ENCODE data around the gene SOD3. TPM values are rescaled to one million over a fixed set of nuclear protein-coding genes. Genes with fewer than 3 reads are reported as not detected.

SOD3 gene
- total and polyA plus RNA-seq, 2 of the 8 experiments (the other 6 are each of a cell fraction or from before 2014, with no cell fraction given) = 4.9 TPM

DNA sequence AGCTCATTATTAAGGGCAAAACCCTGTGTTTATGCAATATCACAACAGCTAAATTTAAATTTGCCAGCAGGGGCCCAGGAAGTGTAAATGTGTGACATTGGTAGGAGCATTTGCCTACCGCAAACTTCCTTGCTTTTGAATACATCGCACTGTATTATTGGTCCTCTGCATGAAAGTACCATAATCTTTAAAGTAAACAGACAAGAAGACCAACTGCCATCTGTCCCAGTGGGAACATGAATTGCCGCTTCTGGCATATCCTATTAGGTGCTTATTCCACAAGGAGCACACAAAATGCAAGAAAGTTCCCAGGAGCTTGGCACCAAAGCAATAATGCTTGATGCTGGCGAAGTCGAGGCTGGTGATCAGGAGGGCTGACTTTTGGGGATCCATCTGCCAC lies 51.3 kb downstream of the SOD3 start:
- Histone ChIP-seq H2BK15ac (ENCODE audit: low read length) (no peak overlapping the region), H3K56ac (replicated peaks; ENCODE audit: insufficient read length, low read depth, low read length) (no peak overlapping the region)
- TF ChIP-seq RBBP5 (IDR thresholded peaks at IDR 0.05; ENCODE audit: borderline replicate concordance, low read depth, low read length) (no peak), POLR2AphosphoS5 (IDR thresholded peaks at IDR 0.05; ENCODE audit: low read depth, low read length) (no peak), FOSL1 (IDR thresholded peaks at IDR 0.05; ENCODE audit: insufficient read depth, low read depth, low read length) (no peak), CHD2 (IDR thresholded peaks at IDR 0.05; ENCODE audit: low read length) (no peak), ASH2L (IDR thresholded peaks at IDR 0.05; ENCODE audit: low read length) (no peak), HDAC6 (IDR thresholded peaks at IDR 0.05; ENCODE audit: low read depth, low read length) (no peak), CBX5 (IDR thresholded peaks at IDR 0.05; ENCODE audit: low read depth, low read length) (no peak), HDAC2 (IDR thresholded peaks at IDR 0.05; ENCODE audit: borderline replicate concordance in 1 of 2, low read depth in 2 of 2, low read length in 2 of 2) (no peak), SIRT6 (IDR thresholded peaks at IDR 0.05; ENCODE audit: low read length) (no peak), TEAD4 (IDR thresholded peaks at IDR 0.05; ENCODE audit: low read depth, low read length) (no peak), RXRA (IDR thresholded peaks at IDR 0.05; ENCODE audit: insufficient read depth, low read depth, low read length) (no peak), YY1 (IDR thresholded peaks at IDR 0.05; ENCODE audit: low read depth, low read length) (no peak), POU5F1 (IDR thresholded peaks at IDR 0.05; ENCODE audit: low read depth, low read length) (no peak), KDM4A (IDR thresholded peaks at IDR 0.05; ENCODE audit: low read depth, low read length, severe bottlenecking) (no peak)
- TF ChIP-seq, protein P1, sequence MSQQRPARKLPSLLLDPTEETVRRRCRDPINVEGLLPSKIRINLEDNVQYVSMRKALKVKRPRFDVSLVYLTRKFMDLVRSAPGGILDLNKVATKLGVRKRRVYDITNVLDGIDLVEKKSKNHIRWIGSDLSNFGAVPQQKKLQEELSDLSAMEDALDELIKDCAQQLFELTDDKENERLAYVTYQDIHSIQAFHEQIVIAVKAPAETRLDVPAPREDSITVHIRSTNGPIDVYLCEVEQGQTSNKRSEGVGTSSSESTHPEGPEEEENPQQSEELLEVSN (IDR thresholded peaks at IDR 0.05) = no peak

More for the DNA sequence above, 51.3 kb downstream of the SOD3 start:
- Histone ChIP-seq H3K27ac (ENCODE audit: low read depth, low read length) (no peak overlapping the region), H4K20me1 (replicated peaks in 1 of 2; ENCODE audit: control insufficient read depth in 1 of 2, insufficient read depth in 2 of 2, low read length in 2 of 2) (no peaks in the 10 kb centered on the region), H2BK20ac (ENCODE audit: low read length) (no peak overlapping the region), H3K4ac (replicated peaks; ENCODE audit: insufficient read length, low read depth, low read length) (no peak overlapping the region), H3K23ac (ENCODE audit: insufficient read length) (no peak overlapping the region), H4K5ac (ENCODE audit: insufficient read length, low read depth, low read length) (no peak overlapping the region), H3K18ac (ENCODE audit: extremely low read depth, low read length) (no peak overlapping the region), H2BK5ac (ENCODE audit: low read depth, low read length) (no peak overlapping the region), H3K27me3 (replicated peaks in 1 of 4; ENCODE audit: control insufficient read depth in 3 of 4, extremely low read depth in 1 of 4, insufficient read depth in 3 of 4, low read length in 3 of 4) (no peaks in the 10 kb centered on the region), H3K4me1 (replicated peaks in 1 of 4; ENCODE audit: control insufficient read depth in 3 of 4, insufficient read depth in 4 of 4, low read length in 3 of 4) (peaks cover 0 to 5% (median under 1%) of the 10 kb centered on the region in 4 experiments; a peak in 1 of 7 replicates), H3K36me3 (ENCODE audit: control insufficient read depth in 2 of 4, insufficient read depth in 4 of 4, low read length in 3 of 4) (no peaks in the 10 kb centered on the region), H3K4me3 (ENCODE audit: extremely low read depth in 1 of 4, insufficient read depth in 2 of 4, low read depth in 3 of 4, low read length in 4 of 4) (no peak overlapping the region), H2AFZ (ENCODE audit: low read length) (no peak overlapping the region), H3K79me1 (ENCODE audit: low read depth, low read length) (no peaks in the 10 kb centered on the region), H3K9me3 (ENCODE audit: insufficient read depth in 2 of 2, low read depth in 1 of 2, low read length in 1 of 2) (no peaks in the 10 kb centered on the region), H3K9ac (replicated peaks in 1 of 4; ENCODE audit: extremely low read depth in 1 of 4, low read depth in 3 of 4, low read length in 3 of 4) (no peak overlapping the region), H3K4me2 (ENCODE audit: insufficient read depth in 1 of 2, low read depth in 2 of 2, low read length in 2 of 2) (no peak overlapping the region), H2BK120ac (replicated peaks; ENCODE audit: low read depth, low read length) (no peak overlapping the region), H3K23me2 (ENCODE audit: low read depth, low read length) (no peaks in the 10 kb centered on the region), H4K8ac (ENCODE audit: extremely low read depth, insufficient read depth, low read length) (no peak overlapping the region), H3K14ac (ENCODE audit: insufficient read length) (no peak overlapping the region), H4K91ac (replicated peaks; ENCODE audit: insufficient read length, low read length) (no peak overlapping the region), H2BK12ac (ENCODE audit: low read depth, low read length) (no peak overlapping the region), H2AK5ac (ENCODE audit: low read depth, low read length) (no peak overlapping the region), H3K79me2 (ENCODE audit: control insufficient read depth in 1 of 2, insufficient read depth in 2 of 2, low read length in 2 of 2) (no peaks in the 10 kb centered on the region)
- FAIRE-seq = no peak
- ChIA-PET POLR2A (ENCODE audit: partially characterized antibody) (interaction anchor here (1.0 kb wide), 1 partner anchor 23 kb away, joined by 3 read pairs; no protein-coding TSS in a partner anchor), CTCF (ENCODE audit: partially characterized antibody) (interaction anchor here (0.8 to 1.3 kb wide), 3 partner anchors 23 to 370 kb away, joined by 3 to 5 read pairs (median 3); no protein-coding TSS in a partner anchor)
- DNase-seq (ENCODE audit: low read depth in 1 of 2, low spot score in 2 of 2) = no peak
- WGBS, 2 experiments (ENCODE audit: extremely low coverage in 1 of 2, insufficient coverage in 1 of 2, insufficient read length in 1 of 2, insufficient replicate concordance in 2 of 2, low coverage in 1 of 2, low lambda C conversion rate in 2 of 2, missing lambda C conversion rate in 1 of 2) = 94% methylated on average over 5 of the region's 5 CpGs; no CpG with 5 or more reads in 1 of the 2 experiments
